HS-27A (cell line): ENCODE measurements around the gene NEK1.
"Not testable (repeated sequence)": the region's sequence is repeated elsewhere in the genome, so short reads cannot be mapped to it uniquely, and the experiment has no call there.

Experiments used
- DNase-seq: peaks from one replicate; pipeline ENCODE4 v3.0.0-alpha.2; 2012; ENCODE audit warnings: low read depth, missing footprints

Gene NEK1

GRCh38 chr4:169492436-169493163 lies 119.8 kb downstream of the NEK1 start:
- peak; percentile 11 for DNase-seq

GRCh38 chr4:169491211-169491610 lies 121.2 kb downstream of the NEK1 start:
- DNase-seq: no peak

- no peak for DNase-seq
Measured at GRCh38 chr4:169489306-169489705, 123.1 kb downstream of the NEK1 start.

- peak; percentile 30 for DNase-seq
Measured at GRCh38 chr4:169485791-169486742, 126.3 kb downstream of the NEK1 start.

- no peak for DNase-seq
Measured at GRCh38 chr4:169485086-169485485, 127.3 kb downstream of the NEK1 start.

GRCh38 chr4:169484485-169484884 lies 127.9 kb downstream of the NEK1 start:
- DNase-seq: no peak

GRCh38 chr4:169464080-169464479 lies 148.3 kb downstream of the NEK1 start:
- DNase-seq: no peak

GRCh38 chr4:169460081-169460480 lies 152.3 kb downstream of the NEK1 start:
- DNase-seq: no peak

GRCh38 chr4:169458575-169458974 lies 153.8 kb downstream of the NEK1 start:
- DNase-seq: no peak

GRCh38 chr4:169452644-169453043 lies 159.7 kb downstream of the NEK1 start:
- not testable (repeated sequence) for DNase-seq

GRCh38 chr4:169448935-169449334 lies 163.4 kb downstream of the NEK1 start:
- not testable (repeated sequence) for DNase-seq

GRCh38 chr4:169446824-169447223 lies 165.6 kb downstream of the NEK1 start:
- no peak for DNase-seq

GRCh38 chr4:169443748-169444147 lies 168.6 kb downstream of the NEK1 start:
- DNase-seq: no peak

- DNase-seq: no peak
Measured at GRCh38 chr4:169440446-169440845, 171.9 kb downstream of the NEK1 start.

GRCh38 chr4:169439244-169439643 lies 173.1 kb downstream of the NEK1 start:
- no peak for DNase-seq

- DNase-seq: no peak
Measured at GRCh38 chr4:169438057-169438480, 174.3 kb downstream of the NEK1 start.

GRCh38 chr4:169437299-169438047 lies 174.9 kb downstream of the NEK1 start:
- no peak for DNase-seq

GRCh38 chr4:169436734-169437133 lies 175.6 kb downstream of the NEK1 start:
- no peak for DNase-seq

- no peak for DNase-seq
Measured at GRCh38 chr4:169428376-169428775, 184.0 kb downstream of the NEK1 start.

- DNase-seq: not testable (repeated sequence)
Measured at GRCh38 chr4:169427727-169428126, 184.7 kb downstream of the NEK1 start.

GRCh38 chr4:169420291-169420690 lies 192.1 kb downstream of the NEK1 start:
- DNase-seq: no peak

GRCh38 chr4:169418846-169419245 lies 193.5 kb downstream of the NEK1 start:
- no peak for DNase-seq
